Naive thymus-derived CD4-positive, alpha-beta T cell (primary cell): ENCODE data around the gene MAP4K3. TPM values are rescaled to one million over a fixed set of nuclear protein-coding genes. Genes with fewer than 3 reads are reported as not detected.

Source experiments
- ATAC-seq: fragments of 150-1000 bp; cut with Tn5 transposase; 2 replicates; pipeline ENCODE4 v1.10.0; 2021; ENCODE audit warnings: mild to moderate bottlenecking, moderate library complexity
- CTCF ChIA-PET: fragments of 350-600 bp; sonication (Branson Sonifier 250); formaldehyde crosslinking; loops from one replicate; lab custom pipeline; 2021; ENCODE audit warnings: antibody characterized with exemption; lab: Charles Lee
- POLR2A ChIA-PET: fragments of 350-600 bp; sonication (Branson Sonifier 250); formaldehyde crosslinking; loops from one replicate; lab custom pipeline; 2021; ENCODE audit warnings: antibody characterized with exemption, inconsistent platforms; lab: Charles Lee
- DNase-seq, 9 donors: peaks; one replicate each; pipeline versions ENCODE4 v3.0.0 to v3.0.0-alpha.2; 2020 to 2022; ENCODE audit warnings: mixed read lengths in 1 of 9
- H3K27ac ChIP-seq: one replicate; pipeline ENCODE4 v1.7.0; 2013; ENCODE audit warnings: mild to moderate bottlenecking, low read depth, low read length, moderate library complexity
- H3K27me3 ChIP-seq, 2 donors: one replicate each; pipeline ENCODE4 v1.7.0; 2013; ENCODE audit warnings: low read length in 2 of 2, mild to moderate bottlenecking in 2 of 2, moderate library complexity in 2 of 2; ENCODE audit not compliant: control insufficient read depth in 2 of 2, insufficient read depth in 2 of 2
- H3K36me3 ChIP-seq, 3 experiments: 1 replicate in 2 of 3; 2 replicates in 1 of 3; pipeline ENCODE4 v1.7.0; 2013; ENCODE audit warnings: low read length in 3 of 3, mild to moderate bottlenecking in 3 of 3, moderate library complexity in 1 of 3; ENCODE audit not compliant: insufficient read depth in 3 of 3, control insufficient read depth in 2 of 3
- H3K4me1 ChIP-seq, 2 donors: one replicate each; pipeline ENCODE4 v1.7.0; 2013; ENCODE audit warnings: low read length in 2 of 2, mild to moderate bottlenecking in 2 of 2, moderate library complexity in 1 of 2; ENCODE audit not compliant: control insufficient read depth in 2 of 2, insufficient read depth in 2 of 2
- H3K4me3 ChIP-seq: 2 replicates; pipeline ENCODE4 v1.7.0; 2013; ENCODE audit warnings: mild to moderate bottlenecking, low read length
- H3K9me3 ChIP-seq, 3 experiments: 1 replicate in 2 of 3; 2 replicates in 1 of 3; pipeline ENCODE4 v1.7.0; 2013; ENCODE audit warnings: low read length in 3 of 3; ENCODE audit not compliant: control insufficient read depth in 2 of 3
- H3K27ac Mint-ChIP-seq, 9 donors: one replicate each; pipeline ENCODE4 v1.8.0; 2020 to 2022; ENCODE audit warnings: mixed read lengths in 9 of 9, mild to moderate bottlenecking in 8 of 9, moderate library complexity in 5 of 9, inconsistent platforms in 2 of 9
- H3K27me3 Mint-ChIP-seq, 5 donors: one replicate each; pipeline ENCODE4 v1.8.0; 2021 to 2022; ENCODE audit warnings: mixed read lengths in 5 of 5, mild to moderate bottlenecking in 1 of 5
- H3K36me3 Mint-ChIP-seq, 5 donors: one replicate each; pipeline ENCODE4 v1.8.0; 2020 to 2022; ENCODE audit warnings: mixed read lengths in 5 of 5, mild to moderate bottlenecking in 3 of 5, inconsistent platforms in 1 of 5
- H3K4me1 Mint-ChIP-seq, 7 donors: one replicate each; pipeline ENCODE4 v1.8.0; 2020 to 2022; ENCODE audit warnings: mixed read lengths in 7 of 7, mild to moderate bottlenecking in 3 of 7, inconsistent platforms in 1 of 7
- H3K4me3 Mint-ChIP-seq, 10 donors: one replicate each; pipeline ENCODE4 v1.8.0; 2020 to 2022; ENCODE audit warnings: mild to moderate bottlenecking in 10 of 10, mixed read lengths in 10 of 10, moderate library complexity in 6 of 10, inconsistent platforms in 2 of 10
- H3K9me3 Mint-ChIP-seq, 11 donors: one replicate each; pipeline ENCODE4 v1.8.0; 2020 to 2022; ENCODE audit warnings: mixed read lengths in 11 of 11, mild to moderate bottlenecking in 4 of 11, inconsistent platforms in 1 of 11, moderate library complexity in 1 of 11
- intact Hi-C, 2 donors: fragments of 100-400 bp; cut with micrococcal nuclease; formaldehyde crosslinking; loops; one replicate each; pipeline ENCODE4 v1.15.1; 2023
- polyA plus RNA-seq, 2 donors: library from polyadenylated mRNA; unstranded; fragments of 300-500 nt; fragmentation: Illumina TruSeq; gene quantifications; one replicate each; pipeline ENCODE4 v1.2.3, GENCODE V29; 2021
- total RNA-seq, 6 experiments: library from RNA in 5 of 6; stranded (reverse) in 5 of 6; gene quantifications; 1 replicate in 5 of 6; 2 replicates in 1 of 6; pipeline ENCODE4 v1.2.3 and lab custom pipeline; 2021 to 2026

The MAP4K3 gene
- total and polyA plus RNA-seq, 7 experiments from 2014 or later: 2.9 to 32.2 (median 19.9) TPM

GRCh38 chr2:39468579-39469451 is 31.7 kb upstream of the MAP4K3 start:
- Histone ChIP-seq H3K4me1 (no peaks in the 10 kb centered on the region), H3K27me3 (no peaks in the 10 kb centered on the region), H3K36me3 (no peaks in the 10 kb centered on the region), H3K9me3 (no peaks in the 10 kb centered on the region), H3K27ac (no peak overlapping the region), H3K4me3 (no peak overlapping the region)
- H3K27me3 Mint-ChIP-seq: no peaks in the 10 kb centered on the region
- H3K27ac Mint-ChIP-seq: no peak overlapping the region
- POLR2A ChIA-PET: no interaction called here
- H3K9me3 Mint-ChIP-seq: no peaks in the 10 kb centered on the region
- H3K36me3 Mint-ChIP-seq: peaks cover 0 to 4% (median 0%) of the 10 kb centered on the region in 5 donors
- intact Hi-C loops: loop anchor here in 1 of 2 donors (5.0 kb wide), 1 partner anchor 42 kb away; no protein-coding TSS in a partner anchor
- CTCF ChIA-PET: no interaction called here
- no peak for DNase-seq
- peaks cover 0 to 13% (median 0%) of the 10 kb centered on the region in 7 donors for H3K4me1 Mint-ChIP-seq
- ATAC-seq: no peak
- no peak overlapping the region for H3K4me3 Mint-ChIP-seq

GRCh38 chr2:39466311-39466710 is 29.2 kb upstream of the MAP4K3 start:
- CTCF ChIA-PET: no interaction called here
- H3K4me3 ChIP-seq: no peak overlapping the region
- no peaks in the 10 kb centered on the region for H3K27me3 ChIP-seq
- no peaks in the 10 kb centered on the region for H3K9me3 ChIP-seq
- Mint-ChIP-seq H3K27me3 (no peaks in the 10 kb centered on the region), H3K36me3 (peaks cover 0 to 4% (median 0%) of the 10 kb centered on the region in 5 donors), H3K4me1 (peaks cover 0 to 13% (median 0%) of the 10 kb centered on the region in 7 donors), H3K9me3 (no peaks in the 10 kb centered on the region), H3K27ac (no peak overlapping the region), H3K4me3 (no peak overlapping the region)
- no peaks in the 10 kb centered on the region for H3K36me3 ChIP-seq
- DNase-seq (no peak), ATAC-seq (no peak)
- POLR2A ChIA-PET: no interaction called here
- intact Hi-C loops: loop anchor here in 1 of 2 donors (5.0 kb wide), 1 partner anchor 39 kb away; no protein-coding TSS in a partner anchor
- no peaks in the 10 kb centered on the region for H3K4me1 ChIP-seq
- no peak overlapping the region for H3K27ac ChIP-seq

DNA sequence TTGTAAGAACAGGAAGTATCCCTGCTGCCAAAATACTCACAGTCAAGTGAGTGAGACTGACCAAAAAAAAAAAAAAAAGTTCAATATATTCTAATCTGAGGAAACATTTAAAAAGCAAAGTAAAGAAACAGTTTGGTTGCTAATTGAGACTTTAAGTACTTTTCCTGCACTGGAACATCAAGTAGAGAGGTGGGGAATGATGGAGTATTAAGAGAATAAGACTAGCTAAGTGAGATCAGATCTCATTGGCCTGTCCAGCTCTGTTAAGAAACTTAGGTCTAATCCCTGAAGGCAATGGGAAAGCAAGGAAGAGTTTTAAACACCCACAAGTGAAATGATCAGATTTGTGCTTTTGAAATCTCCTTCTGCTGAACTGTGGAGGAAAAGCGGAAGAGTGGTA is 27.8 kb upstream of the MAP4K3 start:
- Histone ChIP-seq H3K4me1 (no peaks in the 10 kb centered on the region), H3K36me3 (no peaks in the 10 kb centered on the region), H3K9me3 (no peaks in the 10 kb centered on the region), H3K4me3 (no peak overlapping the region), H3K27ac (no peak overlapping the region), H3K27me3 (no peaks in the 10 kb centered on the region)
- ChIA-PET CTCF (no interaction called here), POLR2A (no interaction called here)
- H3K27me3 Mint-ChIP-seq: no peaks in the 10 kb centered on the region
- intact Hi-C loops: loop anchor here in 1 of 2 donors (5.0 kb wide), 1 partner anchor 38 kb away; no protein-coding TSS in a partner anchor
- peaks cover 0 to 4% (median 4%) of the 10 kb centered on the region in 5 donors for H3K36me3 Mint-ChIP-seq
- peaks cover 0 to 13% (median 0%) of the 10 kb centered on the region in 7 donors for H3K4me1 Mint-ChIP-seq
- no peak overlapping the region for H3K4me3 Mint-ChIP-seq
- DNase-seq (no peak), ATAC-seq (no peak)
- H3K9me3 Mint-ChIP-seq: peaks cover 0 to 2% (median 0%) of the 10 kb centered on the region in 11 donors
- H3K27ac Mint-ChIP-seq: peak overlapping the region in 1 of 9 donors; percentile 71

DNA sequence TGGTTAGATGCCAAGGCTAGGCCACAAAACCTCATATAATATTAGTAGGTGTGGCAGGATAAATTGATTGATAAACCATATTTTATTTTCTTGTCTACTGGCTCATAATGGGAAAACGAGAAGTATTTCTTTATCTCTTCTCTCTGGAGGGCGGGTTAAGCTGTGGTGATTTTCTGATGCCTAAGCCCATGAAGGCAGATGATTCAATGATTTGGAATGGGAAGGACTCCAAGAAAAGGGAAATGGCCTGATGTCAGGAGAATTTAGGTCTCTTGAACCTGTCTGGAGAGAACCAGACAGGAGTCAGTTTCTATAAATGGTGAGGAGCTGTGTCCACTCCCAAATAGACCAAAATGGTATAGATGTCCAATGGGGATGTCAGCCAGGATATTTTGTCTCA is 18.7 kb upstream of the MAP4K3 start:
- Mint-ChIP-seq H3K9me3 (peaks cover 0 to 16% (median 5%) of the 10 kb centered on the region in 11 donors), H3K36me3 (peaks cover 2 to 46% (median 44%) of the 10 kb centered on the region in 5 donors), H3K27ac (no peak overlapping the region), H3K4me1 (peaks cover 0 to 3% (median 0%) of the 10 kb centered on the region in 7 donors), H3K27me3 (no peaks in the 10 kb centered on the region), H3K4me3 (no peak overlapping the region)
- ChIA-PET CTCF (no interaction called here), POLR2A (no interaction called here)
- no peaks in the 10 kb centered on the region for H3K9me3 ChIP-seq
- DNase-seq (no peak), ATAC-seq (no peak)
- H3K27me3 ChIP-seq: no peaks in the 10 kb centered on the region
- intact Hi-C loops: no loop called here
- no peak overlapping the region for H3K27ac ChIP-seq
- H3K4me3 ChIP-seq: no peak overlapping the region
- H3K36me3 ChIP-seq: no peaks in the 10 kb centered on the region
- no peaks in the 10 kb centered on the region for H3K4me1 ChIP-seq

DNA sequence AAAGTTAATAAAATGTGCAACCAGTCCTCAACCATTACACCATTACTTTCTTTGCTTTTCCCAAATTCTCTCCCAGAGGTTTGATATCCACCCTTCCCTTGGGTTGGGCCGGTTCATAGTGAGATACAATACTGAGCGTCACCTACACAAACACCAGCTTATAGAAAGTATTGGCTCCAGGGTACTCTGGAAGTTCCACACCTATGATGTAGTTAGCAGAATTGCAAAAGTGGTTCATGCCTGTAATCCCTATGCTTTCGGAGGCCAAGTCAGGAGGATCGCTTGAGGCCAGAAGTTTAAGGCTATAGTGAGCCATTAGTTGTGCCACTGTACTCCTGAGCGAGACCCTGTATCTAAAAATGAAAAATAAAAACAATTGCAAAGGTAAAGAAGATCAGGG is 15.3 kb upstream of the MAP4K3 start:
- Histone ChIP-seq H3K4me1 (no peaks in the 10 kb centered on the region), H3K27me3 (no peaks in the 10 kb centered on the region), H3K4me3 (no peak overlapping the region), H3K9me3 (no peaks in the 10 kb centered on the region), H3K36me3 (no peaks in the 10 kb centered on the region), H3K27ac (no peak overlapping the region)
- Mint-ChIP-seq H3K4me1 (peaks cover 0 to 4% (median 0%) of the 10 kb centered on the region in 7 donors), H3K4me3 (no peak overlapping the region), H3K27me3 (no peaks in the 10 kb centered on the region), H3K36me3 (peaks cover 0 to 39% (median 26%) of the 10 kb centered on the region in 5 donors), H3K27ac (no peak overlapping the region), H3K9me3 (peaks cover 0 to 4% (median 0%) of the 10 kb centered on the region in 11 donors)
- ATAC-seq: no peak
- DNase-seq: no peak
- ChIA-PET CTCF (no interaction called here), POLR2A (no interaction called here)
- intact Hi-C loops: no loop called here

GRCh38 chr2:39451954-39452353 is 14.9 kb upstream of the MAP4K3 start:
- H3K36me3 ChIP-seq: no peaks in the 10 kb centered on the region
- Mint-ChIP-seq H3K27me3 (no peaks in the 10 kb centered on the region), H3K9me3 (peaks cover 0 to 2% (median 0%) of the 10 kb centered on the region in 11 donors), H3K4me1 (peaks cover 0 to 4% (median 0%) of the 10 kb centered on the region in 7 donors), H3K27ac (no peak overlapping the region), H3K36me3 (peaks cover 0 to 39% (median 26%) of the 10 kb centered on the region in 5 donors), H3K4me3 (no peak overlapping the region)
- no peaks in the 10 kb centered on the region for H3K9me3 ChIP-seq
- CTCF ChIA-PET: interaction anchor here (0.6 kb wide), 1 partner anchor 976 kb away, joined by 3 read pairs; no protein-coding TSS in a partner anchor
- no peaks in the 10 kb centered on the region for H3K4me1 ChIP-seq
- ATAC-seq (no peak), DNase-seq (no peak)
- no peak overlapping the region for H3K27ac ChIP-seq
- POLR2A ChIA-PET: no interaction called here
- no peaks in the 10 kb centered on the region for H3K27me3 ChIP-seq
- intact Hi-C loops: no loop called here
- no peak overlapping the region for H3K4me3 ChIP-seq
